HEK293 (cell line): ENCODE measurements around the gene RAC2.
A peak's percentile ranks its signal among the peaks of the same experiment; 100 is the strongest.
"Not testable (repeated sequence)": the region's sequence is repeated elsewhere in the genome, so short reads cannot be mapped to it uniquely, and the experiment has no call there.

Experiments
- CTCF ChIA-PET: fragments of 350-600 bp; formaldehyde crosslinking; extraction: SDS; loops from one replicate; lab custom pipeline; 2021; ENCODE audit warnings: antibody characterized with exemption; lab: Yijun Ruan, JAX
- POLR2A ChIA-PET: fragments of 300-600 bp; formaldehyde crosslinking; extraction: SDS; loops from one replicate; lab custom pipeline; 2020; ENCODE audit warnings: antibody characterized with exemption, inconsistent platforms; lab: Yijun Ruan, JAX
- H3K27ac ChIP-seq: fragments of 200-500 bp; sonication (Bioruptor generic); 2 replicates; pipeline ENCODE4 v1.5.1; 2014; ENCODE audit warnings: low read depth, low read length, control low read depth, inconsistent platforms; ENCODE audit errors: extremely low read depth
- H3K36me3 ChIP-seq, 2 experiments: fragments of 200-500 bp in 1 of 2; sonication (Bioruptor generic) in 1 of 2; 1 replicate in 1 of 2; 2 replicates in 1 of 2; pipeline ENCODE4 v1.5.1; 2014 to 2017; ENCODE audit warnings: inconsistent platforms in 2 of 2, low read length in 2 of 2; ENCODE audit not compliant: control insufficient read depth in 2 of 2, insufficient read depth in 1 of 2
- H3K4me1 ChIP-seq: fragments of 200-500 bp; sonication (Bioruptor generic); 2 replicates; pipeline ENCODE4 v1.5.1; 2014; ENCODE audit warnings: mild to moderate bottlenecking, low read length, inconsistent platforms; ENCODE audit not compliant: control insufficient read depth, insufficient read depth
- H3K4me3 ChIP-seq: 2 replicates; pipeline ENCODE4 v1.5.1; 2011; ENCODE audit warnings: low read depth, mild to moderate bottlenecking, control low read depth, low read length, moderate library complexity
- H3K9me3 ChIP-seq: fragments of 200-500 bp; sonication (Bioruptor generic); 2 replicates; pipeline ENCODE4 v1.5.1; 2014; ENCODE audit warnings: low read depth, low read length, inconsistent platforms; ENCODE audit not compliant: control insufficient read depth, insufficient read depth
- GLIS1 ChIP-seq: fragments of 450-650 bp; formaldehyde crosslinking; IDR thresholded peaks from 2 replicates; pipeline ENCODE4 v1.5.1; 2016; ENCODE audit warnings: missing biosample characterization, missing genetic modification characterization
- TCF7L2 ChIP-seq: IDR thresholded peaks from 2 replicates; pipeline ENCODE4 v1.6.1; 2011; ENCODE audit warnings: low read depth, mild to moderate bottlenecking, inconsistent platforms, low read length, moderate library complexity, borderline replicate concordance
- ZBTB8A ChIP-seq: fragments of 450-650 bp; formaldehyde crosslinking; IDR thresholded peaks from 2 replicates; pipeline ENCODE4 v1.5.1; 2016; ENCODE audit warnings: missing biosample characterization, missing genetic modification characterization
- ZFP3 ChIP-seq: fragments of 450-650 bp; formaldehyde crosslinking; IDR thresholded peaks from 2 replicates; pipeline ENCODE4 v1.5.1; 2016; ENCODE audit warnings: low read depth, missing biosample characterization, missing genetic modification characterization
- ZIC2 ChIP-seq: fragments of 450-650 bp; formaldehyde crosslinking; IDR thresholded peaks from 2 replicates; pipeline ENCODE4 v1.5.1; 2016; ENCODE audit warnings: missing biosample characterization, missing genetic modification characterization
- ZNF302 ChIP-seq: fragments of 450-650 bp; formaldehyde crosslinking; IDR thresholded peaks from 2 replicates; pipeline ENCODE4 v1.5.1; 2016; ENCODE audit warnings: missing biosample characterization, missing genetic modification characterization, low read depth
- ZNF423 ChIP-seq: fragments of 450-650 bp; formaldehyde crosslinking; IDR thresholded peaks from 2 replicates; pipeline ENCODE4 v1.5.1; 2016; ENCODE audit warnings: missing biosample characterization, missing genetic modification characterization
- ZNF610 ChIP-seq: fragments of 450-650 bp; formaldehyde crosslinking; IDR thresholded peaks from 2 replicates; pipeline ENCODE4 v1.5.1; 2016; ENCODE audit warnings: missing biosample characterization, missing genetic modification characterization, borderline replicate concordance

Gene RAC2

DNA sequence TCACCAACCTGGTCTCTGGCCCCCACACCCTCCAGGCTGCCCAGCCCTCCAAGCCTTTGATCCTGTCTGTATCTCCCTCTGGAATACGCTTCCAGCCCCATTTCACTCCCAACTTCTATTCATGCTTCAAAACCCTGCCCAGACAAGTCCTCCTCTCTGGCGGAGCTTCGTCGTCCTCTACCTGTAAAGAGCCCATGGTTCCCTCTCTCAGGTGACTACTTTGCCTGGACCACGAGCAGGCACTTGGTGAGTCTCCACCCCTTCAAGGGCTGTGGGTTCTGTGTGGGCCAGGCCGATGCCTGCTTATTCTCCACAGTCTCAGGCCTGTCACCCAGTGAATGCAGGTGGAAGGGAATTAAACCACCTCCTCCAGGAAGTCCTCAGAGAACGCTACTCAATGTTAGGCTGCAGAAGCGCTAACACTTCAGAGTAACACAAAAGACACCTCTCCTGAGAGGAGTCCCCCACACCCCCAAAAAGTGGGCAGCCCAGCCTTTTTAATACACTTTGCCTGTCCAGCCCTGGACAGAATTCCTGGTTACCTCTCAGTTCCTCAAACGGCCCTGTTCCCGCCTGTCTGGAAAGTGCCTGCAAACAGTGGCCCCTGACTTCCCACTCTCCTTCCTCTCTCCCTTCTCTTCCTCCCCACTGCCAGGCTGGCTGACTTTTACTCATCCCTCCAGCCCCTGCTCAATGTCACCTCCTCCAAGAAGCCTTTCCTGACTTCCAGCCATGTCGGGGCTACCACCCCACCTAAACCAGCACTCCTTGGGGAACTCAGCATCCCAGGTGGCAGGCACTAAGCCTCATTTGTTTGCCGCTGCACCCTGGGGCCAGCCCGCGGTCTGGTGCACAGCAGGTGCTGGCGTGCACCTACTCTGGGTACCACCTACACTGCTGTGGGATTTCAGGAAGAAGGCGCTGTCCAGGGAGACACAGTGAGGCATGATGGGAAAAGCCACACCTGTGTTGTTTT, 9.0 kb downstream of the RAC2 start:
- no peaks in the 10 kb centered on the region for H3K9me3 ChIP-seq
- TF ChIP-seq ZIC2 (tag by site-specific recombination) (0 out of 2 replicates have a peak, but pooled peaks have one; percentile 18), ZNF423 (tag by site-specific recombination) (no peak), ZFP3 (peak; percentile 86)
- ChIA-PET CTCF (no interaction called here), POLR2A (no interaction called here)
- H3K27ac ChIP-seq, result no peak overlapping the region
- no peaks in the 10 kb centered on the region for H3K36me3 ChIP-seq
- no peaks in the 10 kb centered on the region for H3K4me1 ChIP-seq
- H3K4me3 ChIP-seq, result no peak overlapping the region

DNA sequence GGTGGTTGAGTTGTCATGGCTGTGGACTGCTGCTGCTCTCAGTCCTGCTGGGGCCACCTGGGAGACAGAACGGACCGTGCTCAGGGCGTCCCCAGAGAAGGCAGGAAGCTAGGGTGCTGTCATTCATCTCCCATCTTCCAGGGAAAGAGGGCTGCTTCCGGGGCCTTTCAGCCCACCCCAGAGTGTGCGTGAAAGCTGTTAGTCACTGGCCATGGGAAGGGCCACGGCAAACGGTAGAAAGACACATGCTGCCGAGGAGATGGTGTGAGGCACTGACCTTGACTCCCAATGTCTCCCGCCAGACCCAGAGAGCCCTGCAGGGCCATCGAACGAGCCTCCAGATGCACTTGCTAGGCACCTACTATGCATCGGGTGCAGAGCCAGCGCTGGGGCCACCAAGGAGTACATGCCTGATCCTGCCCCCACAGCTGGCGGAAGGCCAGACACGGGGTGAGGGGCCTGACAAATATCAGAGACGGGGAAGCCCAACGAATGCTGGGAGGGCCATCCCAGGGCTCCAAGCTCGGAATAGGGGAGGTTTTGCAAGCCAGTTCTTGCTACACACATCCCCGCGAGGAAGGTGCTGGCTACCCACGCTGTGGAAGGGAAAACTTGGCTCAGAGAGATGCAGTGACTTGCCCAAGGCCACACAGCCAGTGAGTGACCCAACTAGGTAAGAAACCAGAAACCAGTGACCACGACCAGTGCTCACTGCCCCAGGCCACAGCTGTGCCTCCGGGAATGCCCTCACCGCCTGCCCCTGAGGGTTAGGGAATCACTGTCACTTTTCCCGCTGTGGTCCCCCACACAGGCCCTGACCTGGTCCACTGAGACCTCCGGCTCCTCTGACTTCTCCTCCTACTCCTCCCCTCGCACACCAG, 10.1 kb downstream of the RAC2 start:
- ChIA-PET CTCF (interaction anchor here (0.6 to 1.3 kb wide), 2 partner anchors 35 to 1386 kb away, joined by 3 to 4 read pairs; no protein-coding TSS in a partner anchor), POLR2A (no interaction called here)
- no peaks in the 10 kb centered on the region for H3K9me3 ChIP-seq
- TF ChIP-seq ZNF610 (tag by site-specific recombination) (no peak), ZBTB8A (0 out of 2 replicates have a peak, but pooled peaks have one; percentile 20)
- no peaks in the 10 kb centered on the region for H3K36me3 ChIP-seq
- no peak overlapping the region for H3K4me3 ChIP-seq
- H3K27ac ChIP-seq, result no peak overlapping the region
- no peaks in the 10 kb centered on the region for H3K4me1 ChIP-seq

DNA sequence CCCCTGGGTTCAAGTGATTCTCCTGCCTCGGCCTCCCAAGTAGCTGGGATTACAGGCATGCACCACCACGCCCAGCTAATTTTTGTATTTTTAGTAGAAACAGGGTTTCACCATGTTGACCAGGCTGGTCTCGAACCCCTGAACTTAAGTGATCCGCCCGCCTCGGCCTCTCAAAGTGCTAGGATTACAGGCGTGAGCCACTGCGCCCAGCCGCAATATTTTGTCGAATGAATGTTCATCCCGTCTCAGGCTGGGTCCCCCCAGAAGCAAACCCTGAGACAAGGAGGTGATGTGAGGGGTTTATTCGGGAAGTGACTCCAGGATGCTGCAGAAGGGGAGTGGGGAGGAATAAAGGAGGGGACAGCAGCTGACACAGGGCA, 10.7 kb downstream of the RAC2 start:
- POLR2A ChIA-PET, H3K4me3 ChIP-seq, H3K27ac ChIP-seq, H3K9me3 ChIP-seq, H3K4me1 ChIP-seq, H3K36me3 ChIP-seq: not testable (repeated sequence)
- CTCF ChIA-PET, result interaction anchor here (0.6 to 1.3 kb wide), 2 partner anchors 34 to 1385 kb away, joined by 3 to 4 read pairs; no protein-coding TSS in a partner anchor

DNA sequence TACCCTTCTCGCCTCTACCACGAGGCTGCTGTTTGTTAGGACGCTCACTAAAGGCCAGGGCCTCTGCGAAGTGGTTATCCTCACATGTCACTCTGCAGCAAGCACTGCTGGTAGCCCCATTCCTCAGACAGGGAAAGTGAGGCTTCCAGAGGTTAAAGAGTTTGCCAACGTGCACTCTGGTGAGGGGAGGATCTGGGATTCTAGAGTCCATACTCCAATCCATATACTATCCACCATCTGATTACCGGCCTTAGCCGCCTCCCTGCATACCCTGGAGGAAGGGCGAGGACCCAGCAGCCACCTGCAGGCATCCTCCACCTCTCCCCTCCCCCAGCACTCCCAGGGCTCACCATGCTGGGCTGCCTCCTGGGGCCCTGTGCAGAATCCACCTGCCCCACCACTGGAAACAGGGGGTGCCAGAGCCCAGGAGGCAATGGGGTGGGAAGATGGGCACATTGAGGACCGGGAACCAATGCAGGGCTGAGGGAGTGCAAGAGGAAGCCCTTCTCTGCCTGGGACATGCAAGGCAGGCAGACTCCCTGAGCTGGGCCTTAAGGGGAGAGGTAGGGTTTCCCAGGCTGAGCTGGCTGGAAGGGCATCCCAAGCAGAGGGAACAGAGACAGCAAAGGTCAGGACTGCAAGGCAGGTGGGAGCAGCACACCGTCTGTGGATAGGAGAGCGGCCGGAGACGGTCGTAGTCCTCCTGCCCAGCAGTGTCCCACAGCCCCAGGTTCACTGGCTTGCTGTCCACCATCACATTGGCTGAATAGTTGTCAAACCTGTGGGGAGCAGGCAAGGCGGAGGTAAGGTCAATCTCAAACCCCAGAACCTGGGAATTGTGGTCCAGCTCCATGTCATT, 11.7 kb downstream of the RAC2 start:
- H3K4me1 ChIP-seq, result no peaks in the 10 kb centered on the region
- no peak for TF ChIP-seq ZNF302 (tag by site-specific recombination)
- TF ChIP-seq ZIC2 (tag by site-specific recombination), result peak; percentile 42
- TF ChIP-seq TCF7L2, result no peak
- TF ChIP-seq GLIS1 (tag by site-specific recombination), result 0 out of 2 replicates have a peak, but pooled peaks have one; percentile 28
- POLR2A ChIA-PET, result no interaction called here
- CTCF ChIA-PET, result interaction anchor here (0.6 to 1.3 kb wide), 3 partner anchors 27 to 33 kb away, joined by 3 to 4 read pairs (median 3); no protein-coding TSS in a partner anchor
- H3K27ac ChIP-seq, result no peak overlapping the region
- H3K4me3 ChIP-seq, result no peak overlapping the region
- H3K36me3 ChIP-seq, result no peaks in the 10 kb centered on the region
- H3K9me3 ChIP-seq, result no peaks in the 10 kb centered on the region
